Tibial artery (tissue), 4 donors: ENCODE results near the gene SLIT3.

Source experiments
- DNase-seq, 2 donors: peaks; one replicate each; pipeline ENCODE4 v3.0.0-alpha.2; 2019
- H3K27ac ChIP-seq, 2 donors: fragments of 200-600 bp; sonication (generic) in 1 of 2; 1 replicate in 1 of 2; 2 replicates in 1 of 2; pipeline ENCODE4 v1.5.1; 2018 to 2019; ENCODE audit warnings: mild to moderate bottlenecking in 1 of 2
- H3K27me3 ChIP-seq, 2 donors: fragments of 200-600 bp; sonication (generic) in 1 of 2; one replicate each; pipeline versions ENCODE4 v1.5.1 to v1.6.0; 2016 to 2019
- H3K36me3 ChIP-seq, 3 donors: fragments of 200-600 bp; sonication (generic) in 2 of 3; one replicate each; pipeline ENCODE4 v1.5.1; 2016 to 2019; ENCODE audit warnings: mild to moderate bottlenecking in 2 of 3
- H3K4me1 ChIP-seq, 4 donors: fragments of 200-600 bp; sonication (generic) in 2 of 4; 1 replicate in 3 of 4; 2 replicates in 1 of 4; pipeline ENCODE4 v1.5.1; 2016 to 2019
- H3K4me3 ChIP-seq, 2 donors: fragments of 200-600 bp; sonication (generic) in 1 of 2; 1 replicate in 1 of 2; 2 replicates in 1 of 2; pipeline ENCODE4 v1.5.1; 2018 to 2019; ENCODE audit warnings: mild to moderate bottlenecking in 2 of 2
- H3K9me3 ChIP-seq, 3 donors: fragments of 200-600 bp; sonication (generic) in 1 of 3; one replicate each; pipeline ENCODE4 v1.5.1; 2016 to 2019
- CTCF ChIP-seq, 2 experiments: fragments of 200-600 bp in 1 of 2; fragments of 450-650 bp in 1 of 2; IDR thresholded peaks; one replicate each; pipeline ENCODE4 v1.5.1; 2017 to 2019; ENCODE audit warnings: antibody characterized with exemption in 2 of 2, mild to moderate bottlenecking in 1 of 2, moderate library complexity in 1 of 2
- intact Hi-C: fragments of 100-400 bp; cut with DNase I; formaldehyde crosslinking; loops from one replicate; pipeline ENCODE4 v1.15.0; 2023; ENCODE audit warnings: low total_unique reads

Gene SLIT3

DNA sequence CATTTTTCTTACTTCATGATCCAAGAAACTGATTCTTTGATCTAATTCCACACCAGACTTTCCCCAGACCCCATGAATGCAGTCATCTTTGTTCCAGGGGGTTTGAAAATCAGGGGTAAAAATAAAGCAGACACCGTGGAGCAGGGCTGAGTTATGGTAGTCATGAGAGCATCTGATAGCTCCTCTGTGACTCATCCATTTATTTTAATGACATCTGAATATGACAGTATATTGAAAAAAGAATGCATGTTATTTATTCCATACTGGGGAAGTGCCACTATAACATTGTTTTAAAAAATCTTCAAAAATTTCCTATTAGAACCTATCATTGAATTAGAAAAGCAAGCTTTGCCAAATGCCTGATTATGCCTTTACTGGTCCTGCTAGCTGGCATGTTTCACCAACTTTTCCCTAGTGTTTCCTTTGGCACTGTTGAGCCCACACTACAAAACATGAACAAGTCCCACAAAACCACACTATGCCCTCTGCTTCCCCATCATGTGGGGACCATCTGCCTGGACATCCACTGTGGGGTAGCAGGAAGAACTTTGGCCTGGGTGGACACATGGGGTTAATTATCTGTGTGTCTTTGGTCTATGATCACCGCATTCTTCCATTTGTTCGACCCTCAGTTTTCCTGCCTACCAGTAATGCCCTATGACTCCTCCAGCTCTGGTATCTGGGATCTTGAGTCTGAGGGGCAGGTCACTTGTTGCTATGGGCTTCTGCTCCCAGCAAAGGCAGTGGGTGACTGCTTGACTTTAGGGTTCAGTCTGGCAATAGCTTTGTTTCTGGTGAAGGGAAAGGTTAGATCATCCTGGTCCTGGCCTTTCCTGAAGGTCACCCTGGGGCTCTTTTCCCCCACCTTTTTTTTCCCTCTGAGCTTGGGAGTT lies 639.1 kb downstream of the SLIT3 start:
- no peak for TF ChIP-seq CTCF (IDR thresholded peaks at IDR 0.05)
- intact Hi-C loops: no loop called here
- Histone ChIP-seq H3K27ac (no peak overlapping the region), H3K4me3 (no peak overlapping the region), H3K9me3 (no peaks in the 10 kb centered on the region), H3K36me3 (peaks cover 0 to 29% (median 12%) of the 10 kb centered on the region in 3 donors), H3K4me1 (no peaks in the 10 kb centered on the region), H3K27me3 (no peaks in the 10 kb centered on the region)
- no peak for DNase-seq

- no peak for DNase-seq
- no peak overlapping the region for H3K27ac ChIP-seq
- H3K9me3 ChIP-seq: no peaks in the 10 kb centered on the region
- H3K27me3 ChIP-seq: no peaks in the 10 kb centered on the region
- intact Hi-C loops: no loop called here
- H3K4me3 ChIP-seq: no peak overlapping the region
- H3K36me3 ChIP-seq: peaks cover 0 to 26% (median 6%) of the 10 kb centered on the region in 3 donors
- H3K4me1 ChIP-seq: no peaks in the 10 kb centered on the region
- TF ChIP-seq CTCF (IDR thresholded peaks at IDR 0.05): no peak
These were observed 640.2 kb downstream of the SLIT3 start for GRCh38 chr5:168660691-168661090.

GRCh38 chr5:168659286-168659847 lies 641.6 kb downstream of the SLIT3 start:
- intact Hi-C loops: no loop called here
- Histone ChIP-seq H3K9me3 (no peaks in the 10 kb centered on the region), H3K27me3 (no peaks in the 10 kb centered on the region), H3K4me1 (peaks cover 0 to 4% (median under 1%) of the 10 kb centered on the region in 4 donors), H3K36me3 (peaks cover 0 to 12% (median 0%) of the 10 kb centered on the region in 3 donors), H3K4me3 (no peak overlapping the region), H3K27ac (no peak overlapping the region)
- no peak for TF ChIP-seq CTCF (IDR thresholded peaks at IDR 0.05)
- DNase-seq: no peak

DNA sequence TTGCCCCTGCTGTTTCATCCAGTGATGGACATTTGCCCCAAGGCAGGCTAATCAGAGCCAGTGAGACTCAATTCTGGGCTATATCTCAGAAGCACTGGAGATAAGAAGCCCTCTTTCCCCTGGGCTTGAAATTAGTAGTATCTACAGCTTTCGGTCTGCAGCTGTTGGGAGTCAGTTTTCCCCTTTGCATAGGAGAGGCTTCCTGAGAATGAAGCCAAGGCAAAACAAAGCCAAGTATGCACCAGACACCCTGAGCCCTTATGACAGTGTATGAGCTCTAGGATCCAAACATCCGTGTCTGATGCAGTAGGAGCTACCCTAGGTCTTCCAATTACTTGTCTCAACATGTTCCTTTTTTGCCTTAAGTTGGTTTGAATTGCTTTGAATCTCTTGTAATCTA lies 642.5 kb downstream of the SLIT3 start:
- no peaks in the 10 kb centered on the region for H3K9me3 ChIP-seq
- H3K4me3 ChIP-seq: no peak overlapping the region
- H3K27ac ChIP-seq: no peak overlapping the region
- H3K4me1 ChIP-seq: peaks cover 0 to 8% (median 5%) of the 10 kb centered on the region in 4 donors
- TF ChIP-seq CTCF (IDR thresholded peaks at IDR 0.05): no peak
- no peak for DNase-seq
- intact Hi-C loops: no loop called here
- H3K36me3 ChIP-seq: peaks cover 0 to 5% (median 0%) of the 10 kb centered on the region in 3 donors
- no peaks in the 10 kb centered on the region for H3K27me3 ChIP-seq

- H3K4me1 ChIP-seq: peaks cover 0 to 11% (median 5%) of the 10 kb centered on the region in 4 donors
- no peaks in the 10 kb centered on the region for H3K27me3 ChIP-seq
- intact Hi-C loops: no loop called here
- H3K4me3 ChIP-seq: no peak overlapping the region
- no peak for TF ChIP-seq CTCF (IDR thresholded peaks at IDR 0.05)
- DNase-seq: no peak
- peaks cover 0 to 5% (median 0%) of the 10 kb centered on the region in 3 donors for H3K36me3 ChIP-seq
- H3K9me3 ChIP-seq: no peaks in the 10 kb centered on the region
- H3K27ac ChIP-seq: no peak overlapping the region
These were observed 644.3 kb downstream of the SLIT3 start for GRCh38 chr5:168656633-168657032.
